CD4-positive, alpha-beta T cell treated with Interferon gamma for 1 hour (primary cell): ENCODE results near the gene BUD23.
"Not testable (repeated sequence)": the region's sequence is repeated elsewhere in the genome, so short reads cannot be mapped to it uniquely, and the experiment has no call there.

ENCODE experiments used
- DNase-seq: peaks from one replicate; pipeline ENCODE4 v3.0.0-alpha.2; 2020

The BUD23 gene

DNA sequence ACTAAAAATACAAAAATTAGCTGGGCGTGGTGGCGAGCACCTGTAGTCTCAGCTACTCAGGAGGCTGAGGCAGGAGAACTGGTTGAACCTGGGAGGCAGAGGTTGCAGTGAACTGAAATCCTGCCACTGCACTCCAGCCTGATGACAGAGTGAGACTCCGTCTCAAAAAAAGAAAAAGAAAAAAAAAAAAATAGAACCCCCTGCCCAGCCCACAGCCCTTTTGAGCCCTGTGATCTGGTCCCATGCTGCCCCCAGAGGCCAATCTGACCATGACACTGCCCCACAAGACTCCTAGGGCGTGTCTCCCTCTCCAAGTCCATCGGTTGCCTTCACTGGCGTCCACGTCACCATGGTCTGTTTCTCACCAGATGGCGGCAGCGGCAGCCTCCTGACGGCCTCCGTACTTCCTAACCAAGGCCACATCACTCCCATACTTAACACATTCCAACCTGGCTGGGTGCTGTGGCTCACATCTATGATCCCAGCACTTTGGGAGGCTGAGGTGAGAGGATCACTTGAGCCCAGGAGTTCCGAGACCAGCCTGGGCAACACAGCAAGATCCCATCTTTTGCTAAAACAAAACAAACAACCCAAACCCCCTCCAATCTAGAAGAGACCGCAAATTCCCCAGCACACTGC is 18.1 kb downstream of the BUD23 start:
- DNase-seq = no peak

- no peak for DNase-seq
These were observed 18.8 kb downstream of the BUD23 start for GRCh38 chr7:73702226-73702625.

- DNase-seq = no peak
These were observed 19.3 kb downstream of the BUD23 start for GRCh38 chr7:73702665-73703064.

DNA sequence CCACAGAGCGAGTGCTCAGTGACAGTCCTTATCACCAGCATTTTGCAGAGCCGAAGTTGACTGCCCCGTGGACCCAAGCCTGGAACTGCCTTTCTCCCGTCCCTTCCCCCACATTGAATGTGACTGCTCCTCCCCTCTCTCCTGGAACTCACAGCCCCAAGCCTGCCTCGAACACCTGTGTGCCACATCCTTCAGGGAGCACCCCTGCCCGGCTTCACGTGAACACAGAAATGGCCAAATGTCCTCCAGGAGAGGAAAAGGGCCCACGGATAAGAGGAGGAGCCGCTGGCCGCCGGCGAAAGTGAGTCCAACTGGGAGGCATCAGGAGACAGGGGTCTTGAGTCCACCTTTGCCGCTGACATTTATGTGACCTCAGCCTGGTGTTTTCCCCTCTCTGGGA is 19.8 kb downstream of the BUD23 start:
- DNase-seq = no peak

DNA sequence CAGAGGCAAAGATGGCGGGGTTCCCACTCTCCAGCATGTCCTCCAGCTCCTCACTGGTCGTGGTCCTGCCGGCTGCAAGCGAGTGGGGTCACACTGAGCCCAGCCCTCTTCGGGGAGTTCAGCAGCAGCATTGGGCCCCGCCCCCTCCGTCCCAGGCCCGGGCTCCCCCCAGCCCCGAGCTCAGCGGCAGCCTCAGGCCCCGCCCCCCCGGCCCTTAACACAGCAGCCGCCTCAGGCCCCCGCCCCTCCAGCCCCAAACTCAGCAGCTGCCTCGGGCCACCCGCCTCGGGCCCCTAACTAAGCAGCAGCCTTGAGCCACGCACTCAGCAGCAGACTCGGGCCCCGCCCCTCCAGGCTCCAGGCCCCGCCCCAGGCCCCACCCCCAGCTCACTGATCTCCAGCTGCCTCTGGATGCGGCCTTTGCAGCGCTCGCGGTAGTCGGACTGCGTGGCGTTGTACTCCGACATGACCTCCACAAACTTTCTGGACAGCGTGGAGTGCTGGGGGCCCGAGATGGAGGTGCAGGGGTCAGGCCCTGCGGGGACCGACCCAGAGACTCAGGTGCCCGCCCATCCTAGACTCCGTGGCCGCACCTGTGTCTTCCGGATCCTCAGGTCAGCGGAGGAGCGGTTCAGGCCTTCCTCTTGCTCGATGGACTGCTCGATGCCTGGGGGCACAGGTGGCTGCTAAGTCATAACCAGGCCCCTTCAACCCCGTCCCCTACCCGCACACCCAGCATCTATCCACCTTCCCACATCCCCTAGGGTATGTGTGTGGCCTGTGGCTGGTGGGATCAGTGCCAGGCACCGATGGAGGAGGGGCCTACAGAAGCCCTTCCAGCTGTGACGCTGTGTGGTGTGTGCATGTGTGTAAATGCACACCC is 20.6 kb downstream of the BUD23 start:
- DNase-seq = peak; percentile 28

- no peak for DNase-seq
These were observed 21.5 kb downstream of the BUD23 start for GRCh38 chr7:73704640-73705550.

GRCh38 chr7:73705551-73705920 is 22.1 kb downstream of the BUD23 start:
- no peak for DNase-seq

- DNase-seq = no peak
These were observed 23.0 kb downstream of the BUD23 start for GRCh38 chr7:73706126-73707044.

DNA sequence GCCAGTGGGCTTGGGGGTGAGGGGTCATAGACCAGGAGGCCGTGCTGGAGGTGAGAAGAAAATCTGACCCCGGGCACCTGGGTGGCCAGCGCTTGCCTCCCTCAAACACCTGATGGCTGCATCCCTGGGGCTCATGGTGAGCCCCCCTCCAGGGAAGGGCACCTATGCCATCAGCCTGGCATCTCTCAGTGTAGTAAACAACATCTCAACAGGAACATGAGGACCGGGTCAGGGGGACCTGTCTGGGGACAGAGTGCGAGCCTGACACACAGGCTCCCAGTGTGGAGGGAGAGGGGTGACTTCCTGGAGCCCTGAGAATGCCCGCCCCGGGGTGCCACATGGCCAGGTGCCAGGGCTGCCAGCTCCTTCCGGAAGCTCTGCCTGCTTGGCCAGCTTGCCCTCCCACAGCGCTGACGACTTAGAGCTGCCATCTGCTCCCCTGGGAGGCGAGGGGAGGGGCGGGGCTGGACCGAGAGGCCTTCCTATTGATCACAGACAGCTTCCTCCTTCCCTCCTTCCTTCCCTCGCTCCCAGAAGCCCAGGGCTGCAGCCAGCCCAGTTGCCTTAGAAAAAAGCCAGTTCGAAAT is 23.7 kb downstream of the BUD23 start:
- peak; percentile 24 for DNase-seq

DNA sequence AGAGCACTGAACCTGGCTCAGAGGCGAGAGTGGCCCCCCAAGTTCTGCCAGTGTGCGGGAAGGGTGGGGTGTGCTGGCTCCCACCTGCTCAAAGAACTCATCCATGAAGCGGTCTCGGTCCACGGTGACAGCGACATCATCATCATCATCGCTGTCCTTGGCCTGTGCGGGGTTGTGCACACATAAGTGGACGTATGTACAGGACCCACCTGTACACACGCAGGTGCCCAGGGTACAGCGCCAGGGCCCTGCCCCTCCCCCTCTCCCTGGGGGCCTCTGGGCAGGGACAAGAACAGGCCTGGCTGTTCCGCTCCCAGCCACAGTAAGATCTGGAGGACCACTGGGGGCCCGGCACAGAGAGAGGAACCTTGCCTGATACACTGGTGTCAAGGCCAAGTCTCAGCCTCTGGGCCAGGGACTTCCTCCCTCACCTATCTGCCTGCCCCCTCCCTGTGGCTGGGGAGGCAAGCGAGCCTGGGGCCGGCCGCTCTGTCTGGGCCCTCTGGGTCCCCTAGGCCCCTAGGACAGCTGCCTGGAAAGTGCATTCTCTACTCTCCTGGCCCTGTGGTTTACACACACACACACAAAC is 25.7 kb downstream of the BUD23 start:
- DNase-seq = no peak

DNA sequence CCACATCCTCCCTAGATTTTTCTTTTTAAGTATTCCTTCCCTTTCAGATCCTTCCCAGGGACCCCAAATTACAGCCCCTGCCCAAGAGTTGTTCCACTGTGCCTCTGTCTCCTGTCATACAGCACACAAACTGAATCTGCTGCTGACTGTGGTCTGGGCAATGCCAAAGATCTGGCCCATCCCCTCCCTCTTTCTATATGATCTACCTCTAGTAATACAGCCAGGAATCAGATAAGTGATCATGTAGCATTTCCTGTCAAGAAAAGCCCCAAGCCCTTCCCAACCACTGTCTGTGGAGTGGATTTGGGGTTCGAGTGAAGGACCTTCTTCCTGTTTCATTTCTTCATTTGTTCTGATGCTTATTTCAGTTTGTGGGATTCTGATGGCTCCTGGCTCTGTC is 29.4 kb downstream of the BUD23 start:
- DNase-seq = no peak

DNA sequence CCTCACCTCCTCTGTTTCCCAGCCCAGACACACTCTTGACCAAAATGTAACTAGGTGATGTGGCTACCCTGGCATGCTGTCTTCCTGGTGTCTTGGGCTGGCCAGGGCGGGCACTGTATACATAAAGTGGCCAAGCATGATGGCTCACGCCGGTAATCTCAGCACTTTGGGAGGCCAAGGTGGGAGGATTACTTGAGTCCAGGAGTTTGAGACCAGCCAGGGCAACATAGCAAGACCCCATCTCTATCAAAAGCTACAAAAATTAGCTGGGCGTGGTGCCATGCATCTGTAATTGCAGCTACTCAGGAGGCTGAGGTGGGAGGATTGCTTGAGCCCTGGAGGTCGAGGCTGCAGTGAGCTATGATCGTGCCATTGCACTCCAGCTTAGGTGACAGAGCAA is 29.9 kb downstream of the BUD23 start:
- not testable (repeated sequence) for DNase-seq

DNA sequence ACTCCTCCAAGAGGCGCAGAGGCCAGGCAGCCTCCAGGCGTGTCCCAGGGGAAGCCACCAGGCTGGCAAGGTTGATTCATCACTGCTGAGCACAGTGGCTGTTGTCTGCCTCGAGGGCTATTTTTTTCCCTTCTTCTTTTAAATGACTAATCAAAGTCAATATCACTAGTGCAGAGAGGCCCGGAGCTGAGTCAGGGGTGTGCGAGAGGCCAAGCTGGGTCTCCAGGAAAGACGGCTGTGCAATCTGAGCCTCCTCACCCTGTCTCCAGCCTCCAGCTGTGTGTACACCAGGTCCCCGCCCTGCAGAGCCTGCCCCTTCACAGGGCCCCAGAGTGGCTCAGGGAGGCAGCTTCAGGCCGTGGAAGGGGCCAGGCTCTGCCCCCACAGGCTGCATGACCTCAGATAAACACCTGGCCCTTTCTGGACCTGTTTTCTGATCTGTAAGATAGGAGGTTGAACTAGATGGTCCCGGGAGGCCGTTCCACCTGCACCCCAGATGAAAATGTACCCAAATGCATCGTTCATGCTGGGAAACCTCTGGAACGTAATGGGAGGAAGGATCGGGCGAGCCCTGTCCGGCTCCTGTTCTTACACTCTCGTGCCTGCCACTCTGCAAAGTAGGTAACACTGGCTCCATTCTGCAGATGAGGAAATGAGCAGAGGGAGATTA is 32.4 kb downstream of the BUD23 start:
- DNase-seq = no peak

GRCh38 chr7:73716318-73716890 is 33.0 kb downstream of the BUD23 start:
- DNase-seq = no peak

- no peak for DNase-seq
These were observed 33.8 kb downstream of the BUD23 start for GRCh38 chr7:73717025-73717807.

DNA sequence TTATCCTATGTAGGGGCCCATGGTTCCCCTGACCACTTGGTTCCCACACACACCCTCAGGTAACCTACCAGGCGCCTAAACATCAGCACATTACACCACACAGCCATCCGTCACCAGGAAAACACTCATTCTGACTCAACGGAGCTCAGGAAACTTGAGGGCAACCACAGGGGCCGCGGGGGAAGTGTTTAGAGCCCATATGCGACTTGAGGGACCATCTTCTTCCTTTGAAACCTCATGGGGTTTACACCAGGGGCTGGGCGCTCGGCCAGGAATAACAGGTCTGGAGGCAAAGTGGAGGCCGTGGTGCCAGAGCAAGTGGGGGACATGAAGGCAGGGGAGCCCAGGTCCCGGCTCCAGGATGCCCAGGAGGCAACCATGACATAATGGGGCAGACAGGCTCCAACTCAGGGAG is 34.6 kb downstream of the BUD23 start:
- peak; percentile 62 for DNase-seq

DNA sequence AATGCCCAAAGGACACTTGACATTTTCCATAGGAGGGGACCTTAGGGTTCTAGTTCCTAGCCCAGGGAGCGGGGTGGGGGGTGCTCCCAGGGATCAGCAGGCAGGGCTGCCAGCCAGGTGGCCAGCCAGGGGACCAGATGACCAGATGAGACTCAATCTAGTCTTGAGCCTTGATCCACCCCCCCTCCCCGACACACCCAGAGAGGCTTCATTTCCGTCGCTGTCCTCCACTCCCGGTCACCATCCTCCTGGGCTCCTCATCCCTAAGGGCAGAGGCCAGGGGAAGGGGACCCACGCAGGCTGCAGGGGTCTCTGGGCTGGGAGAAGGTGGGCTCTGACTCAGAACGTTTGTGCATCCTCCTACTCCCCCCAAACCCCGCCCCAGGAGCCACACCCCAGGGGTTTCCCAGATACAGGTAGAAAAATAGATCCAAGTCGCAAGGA is 35.1 kb downstream of the BUD23 start:
- no peak for DNase-seq

DNA sequence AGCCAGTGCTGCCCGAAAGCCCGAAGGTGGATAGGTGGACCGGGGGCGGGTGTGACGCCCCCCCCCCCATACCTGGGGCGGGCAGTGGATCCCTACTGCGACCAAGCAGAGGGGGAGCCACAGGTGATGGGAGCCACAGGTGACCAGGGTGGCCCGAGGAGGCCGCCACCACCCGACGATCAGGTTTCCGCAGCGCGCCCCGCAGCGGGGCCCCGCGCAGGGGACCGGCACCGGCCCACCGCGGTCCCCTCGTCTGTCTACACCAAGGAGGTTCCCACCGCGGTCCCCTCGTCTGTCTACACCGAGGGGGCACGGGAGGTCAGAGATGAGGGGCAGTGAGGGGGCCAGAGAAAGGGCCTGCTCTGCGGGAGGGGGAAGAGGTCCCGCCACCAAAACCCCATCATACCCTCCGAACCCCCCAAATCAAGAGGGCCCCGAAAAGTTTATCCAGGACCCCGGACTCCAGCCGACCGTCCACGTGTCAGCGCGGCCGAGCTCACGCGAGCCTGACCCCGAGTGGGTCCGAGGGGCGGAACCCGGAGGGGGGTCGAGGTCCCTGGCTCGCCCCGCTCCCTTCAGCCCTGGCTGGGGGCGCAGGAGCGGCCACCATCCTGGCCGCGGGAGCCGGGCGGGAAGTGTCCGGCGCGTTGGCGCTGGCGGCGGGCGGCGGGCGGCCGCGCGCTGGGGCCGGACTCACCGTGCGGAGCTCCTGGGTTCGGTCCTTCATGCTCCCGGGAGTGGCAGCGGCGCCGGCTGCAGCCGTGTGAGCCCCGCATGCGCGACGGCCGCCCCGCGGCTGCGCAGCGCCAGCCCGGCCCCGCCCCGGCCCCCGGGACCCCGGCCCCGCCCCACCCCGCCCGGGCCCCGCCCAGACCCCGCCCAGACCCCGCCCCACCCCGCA is 35.8 kb downstream of the BUD23 start, which contains the start of gene STX1A:
STX1A (minus strand) TSS at position 765 of the 901 bp plus-strand sequence; CDS start at position 727, 38 bp downstream.
- peak; percentile 68 for DNase-seq
